Measurements from ENCODE around the gene GUCY1A1.
A peak's percentile ranks its signal among the peaks of the same experiment; 100 is the strongest.
"Not testable (repeated sequence)": the region's sequence is repeated elsewhere in the genome, so short reads cannot be mapped to it uniquely, and the experiment has no call there.

The GUCY1A1 gene

DNA sequence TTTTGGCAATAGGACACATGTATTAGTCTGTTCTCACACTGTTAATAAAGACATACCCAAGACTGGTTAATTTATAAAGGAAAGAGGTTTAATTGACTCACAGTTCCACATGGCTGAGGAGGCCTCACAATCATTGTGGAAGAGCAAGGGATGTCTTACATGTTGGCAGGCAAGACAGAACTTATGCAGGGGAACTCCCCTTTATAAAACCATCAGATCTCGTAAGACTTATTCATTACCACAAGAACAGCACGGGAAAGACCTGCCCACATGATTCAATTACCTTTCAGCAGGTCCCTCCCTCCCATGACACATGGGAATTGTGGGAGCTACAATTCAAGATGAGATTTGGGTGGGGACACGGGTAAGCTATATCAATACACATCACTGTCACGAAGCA, 15.9 kb upstream of the GUCY1A1 start:
- peak; percentile 33 for ATAC-seq
- not testable (repeated sequence) for H3K4me3 Mint-ChIP-seq, DNase-seq, H3K9me3 Mint-ChIP-seq, H3K27ac Mint-ChIP-seq, H3K4me1 Mint-ChIP-seq
- peaks cover 21% of the 10 kb centered on the region for H3K27me3 Mint-ChIP-seq

DNA sequence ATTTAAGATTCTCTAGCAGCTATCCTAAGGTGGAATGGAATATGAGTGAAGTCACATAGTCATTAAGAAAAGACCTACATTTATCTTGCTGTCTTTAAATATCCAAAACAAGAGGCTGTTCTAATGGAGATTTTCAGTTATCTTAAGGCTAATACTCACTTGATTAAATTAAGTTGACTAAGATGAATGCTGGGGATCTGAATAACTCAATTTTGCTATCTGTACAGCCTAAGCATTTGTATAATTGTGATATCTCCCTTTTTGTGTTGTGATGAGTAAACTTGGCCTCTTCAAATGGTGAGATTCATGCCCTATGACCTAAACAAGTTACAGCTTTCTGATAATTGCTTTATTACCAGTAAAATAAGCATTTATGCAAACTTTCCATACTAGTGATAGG, 13.6 kb upstream of the GUCY1A1 start:
- Mint-ChIP-seq H3K4me1 (no peaks in the 10 kb centered on the region), H3K27ac (no peak overlapping the region), H3K4me3 (no peak overlapping the region), H3K27me3 (peaks cover 27% of the 10 kb centered on the region), H3K9me3 (no peaks in the 10 kb centered on the region)
- ATAC-seq (no peak), DNase-seq (no peak)

DNA sequence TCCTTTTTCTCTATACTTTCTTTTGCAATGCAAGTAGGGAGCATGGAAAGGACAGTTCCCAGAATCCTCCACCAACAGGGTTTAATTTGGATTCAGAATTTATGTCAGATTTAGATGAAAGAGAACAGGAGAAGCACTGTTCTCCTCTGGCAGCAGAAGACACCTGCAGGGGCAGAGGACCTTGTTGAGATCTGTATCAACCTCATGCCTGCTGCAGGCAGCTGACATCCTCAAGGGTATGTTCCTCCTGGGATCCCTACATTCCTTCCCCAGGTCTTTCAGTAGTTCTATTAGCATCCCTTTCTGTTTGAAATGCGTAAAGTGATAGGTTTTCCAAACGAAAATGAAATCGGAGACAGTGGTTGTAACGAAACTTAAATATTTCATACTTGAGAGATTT, 10.6 kb upstream of the GUCY1A1 start:
- H3K27me3 Mint-ChIP-seq = peaks cover 41% of the 10 kb centered on the region
- ATAC-seq (no peak), DNase-seq (no peak)
- no peaks in the 10 kb centered on the region for H3K4me1 Mint-ChIP-seq
- no peaks in the 10 kb centered on the region for H3K9me3 Mint-ChIP-seq
- H3K27ac Mint-ChIP-seq = no peak overlapping the region
- H3K4me3 Mint-ChIP-seq = no peak overlapping the region

DNA sequence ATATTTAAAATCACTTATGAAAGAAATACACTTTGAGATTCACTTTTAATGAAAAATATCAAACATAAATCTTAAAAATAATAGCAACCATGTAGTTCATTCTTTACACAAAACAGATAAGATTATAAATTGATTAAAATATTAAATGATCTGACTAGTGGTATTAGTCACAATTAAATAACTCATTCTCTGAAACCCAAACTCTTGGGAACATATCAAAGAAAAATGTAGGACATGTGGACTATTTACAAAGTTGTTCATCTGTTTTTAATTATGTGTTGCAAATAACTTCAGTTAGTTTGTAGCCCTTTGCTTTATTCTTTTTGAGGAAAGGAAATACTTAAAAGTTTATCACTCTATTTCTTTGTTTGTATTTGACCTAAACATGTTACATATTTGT, 9.5 kb upstream of the GUCY1A1 start:
- ATAC-seq = no peak
- no peaks in the 10 kb centered on the region for H3K4me1 Mint-ChIP-seq

DNA sequence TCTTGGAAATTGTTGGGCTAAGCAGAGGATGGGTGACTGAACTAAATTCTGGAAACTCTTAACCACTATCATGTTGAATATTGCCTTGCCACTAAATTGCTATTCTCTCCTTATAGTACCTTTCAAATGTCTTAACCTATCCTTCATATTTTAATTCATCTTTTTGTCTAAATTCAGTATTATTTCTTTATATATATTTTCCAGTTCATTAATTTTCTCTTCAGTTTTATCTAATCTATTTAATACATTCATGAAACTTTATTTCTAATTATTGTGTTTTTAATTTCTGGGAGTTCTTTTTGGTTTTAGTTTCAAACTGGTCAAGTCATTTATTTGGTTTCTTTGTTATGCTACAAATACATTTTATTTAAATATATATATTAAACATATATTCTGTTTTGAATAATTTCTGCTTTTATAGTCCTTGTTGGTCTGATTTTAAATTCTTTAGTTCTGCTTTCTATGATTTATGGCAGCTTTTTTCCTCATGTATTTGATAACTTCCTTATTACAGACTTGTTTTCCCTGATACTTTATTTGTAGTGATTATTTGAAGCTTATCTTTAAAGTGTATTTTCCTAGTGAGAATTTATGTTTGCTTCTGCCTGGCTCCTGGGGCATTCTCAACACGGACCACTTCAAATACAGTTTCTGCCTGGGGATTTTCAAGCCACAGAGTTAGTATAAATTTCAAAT, 8.5 kb upstream of the GUCY1A1 start:
- Mint-ChIP-seq H3K4me1 (no peaks in the 10 kb centered on the region), H3K4me3 (no peak overlapping the region), H3K27me3 (peaks cover 40% of the 10 kb centered on the region), H3K27ac (no peak overlapping the region), H3K9me3 (no peaks in the 10 kb centered on the region)
- DNase-seq (no peak), ATAC-seq (no peak)

More for the DNA sequence above, 9.5 kb upstream of the GUCY1A1 start:
- no peak overlapping the region for H3K27ac Mint-ChIP-seq
- no peaks in the 10 kb centered on the region for H3K9me3 Mint-ChIP-seq
- H3K27me3 Mint-ChIP-seq = peaks cover 40% of the 10 kb centered on the region
- DNase-seq = no peak
- H3K4me3 Mint-ChIP-seq = no peak overlapping the region

DNA sequence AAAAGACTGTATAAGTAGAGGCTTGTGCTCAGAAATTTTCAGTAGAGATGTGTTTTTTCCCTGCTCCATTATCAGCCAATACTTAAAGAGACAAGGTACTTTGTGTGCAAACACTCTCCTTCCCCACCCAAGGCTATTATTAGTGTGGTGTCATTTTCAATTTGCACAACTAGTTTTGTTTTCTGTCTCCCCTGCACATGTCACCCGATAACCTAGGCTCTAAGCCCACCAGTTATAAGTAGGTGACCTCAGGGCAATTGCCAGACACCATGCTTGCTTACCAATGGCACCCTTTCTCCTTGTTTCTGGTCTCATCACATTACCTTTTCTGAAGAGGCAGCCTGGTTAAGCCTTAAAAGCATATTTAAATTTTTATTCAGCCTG, 8.0 kb upstream of the GUCY1A1 start:
- ATAC-seq = no peak
- no peaks in the 10 kb centered on the region for H3K4me1 Mint-ChIP-seq
- no peak overlapping the region for H3K4me3 Mint-ChIP-seq
- no peak overlapping the region for H3K27ac Mint-ChIP-seq
- no peak for DNase-seq
- H3K27me3 Mint-ChIP-seq = peaks cover 46% of the 10 kb centered on the region
- H3K9me3 Mint-ChIP-seq = no peaks in the 10 kb centered on the region

DNA sequence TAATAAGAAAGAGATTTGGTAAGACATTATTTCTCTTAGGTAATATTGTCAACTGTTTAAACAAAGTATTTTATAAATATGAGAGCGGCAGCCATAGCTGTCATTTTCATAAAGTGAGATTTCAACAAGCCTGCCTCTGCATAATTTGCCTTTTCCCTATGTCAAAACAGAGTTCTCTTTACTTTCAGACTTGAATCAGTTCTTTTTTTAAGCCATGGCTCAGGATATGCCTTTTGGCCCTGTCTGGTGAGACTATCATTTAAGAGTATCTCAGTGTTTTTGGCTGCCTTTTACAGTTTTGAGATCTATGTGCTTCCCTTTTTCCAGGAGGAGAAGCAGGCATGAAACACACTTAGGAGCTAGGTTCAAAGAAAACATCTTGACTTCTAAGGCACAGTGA, 7.5 kb upstream of the GUCY1A1 start:
- Mint-ChIP-seq H3K27me3 (peaks cover 44% of the 10 kb centered on the region), H3K9me3 (no peaks in the 10 kb centered on the region), H3K4me3 (no peak overlapping the region), H3K4me1 (no peaks in the 10 kb centered on the region), H3K27ac (no peak overlapping the region)
- ATAC-seq = no peak
- DNase-seq = no peak

DNA sequence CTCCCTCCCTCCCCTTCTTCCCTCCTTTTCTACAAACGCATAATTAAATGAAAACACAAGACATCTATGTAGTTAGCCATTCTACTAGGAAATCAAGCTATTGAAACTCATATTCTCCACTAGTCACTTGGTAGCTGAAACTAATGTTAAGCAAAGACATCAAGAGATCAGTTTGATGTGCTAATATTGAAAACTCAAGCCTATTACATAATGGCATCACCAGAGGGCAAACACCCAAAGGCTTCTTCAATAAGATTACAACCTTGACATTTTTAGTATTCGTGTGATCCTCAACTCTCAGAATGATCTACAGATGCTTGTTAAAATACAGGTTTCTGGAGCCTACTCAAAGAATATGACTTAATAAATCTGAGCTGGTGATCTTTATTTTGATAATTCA, 6.2 kb upstream of the GUCY1A1 start:
- DNase-seq (no peak), ATAC-seq (no peak)
- Mint-ChIP-seq H3K4me1 (no peaks in the 10 kb centered on the region), H3K9me3 (no peaks in the 10 kb centered on the region), H3K27ac (no peak overlapping the region), H3K4me3 (no peak overlapping the region), H3K27me3 (peaks cover 41% of the 10 kb centered on the region)

DNA sequence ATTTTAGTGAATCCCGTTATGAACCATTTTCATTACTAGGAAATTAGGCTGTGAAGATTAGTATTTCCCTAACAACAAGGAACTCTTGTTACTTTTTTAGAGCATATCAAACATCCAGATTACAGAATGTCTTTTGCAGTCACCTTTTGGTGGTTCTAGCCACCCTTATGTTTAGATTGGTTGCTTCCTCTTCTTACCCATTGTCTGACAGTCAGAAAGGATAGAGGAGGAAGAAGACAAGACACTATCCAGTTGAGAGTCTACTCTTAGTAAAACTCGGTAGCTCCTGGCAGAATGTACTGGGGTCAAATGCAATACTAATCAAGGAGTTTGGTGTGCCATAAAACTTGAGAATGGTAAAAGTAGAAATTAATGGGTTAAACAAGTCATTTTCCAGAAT, 1.6 kb upstream of the GUCY1A1 start:
- no peak overlapping the region for H3K27ac Mint-ChIP-seq
- no peak overlapping the region for H3K4me3 Mint-ChIP-seq
- DNase-seq (no peak), ATAC-seq (no peak)
- H3K4me1 Mint-ChIP-seq = peaks cover 9% of the 10 kb centered on the region
- H3K9me3 Mint-ChIP-seq = no peaks in the 10 kb centered on the region
- peaks cover 63% of the 10 kb centered on the region for H3K27me3 Mint-ChIP-seq

DNA sequence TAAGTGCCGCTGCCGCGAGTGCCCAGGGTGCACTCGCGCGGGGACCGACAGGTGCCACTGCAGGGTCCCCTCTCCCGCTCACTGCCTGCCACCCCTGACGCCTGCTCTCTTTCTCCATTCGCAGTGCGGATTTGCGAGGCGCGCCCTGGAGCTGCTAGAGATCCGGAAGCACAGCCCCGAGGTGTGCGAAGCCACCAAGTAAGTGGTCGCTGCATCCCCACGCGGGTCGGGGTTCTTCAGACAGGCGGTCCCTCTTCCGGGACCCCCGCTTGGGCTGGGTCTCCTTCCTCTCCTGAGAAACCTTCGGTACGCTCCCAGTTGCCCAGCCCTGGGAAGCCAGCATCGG, 547 bp downstream of the GUCY1A1 start:
- peak overlapping the region; percentile 82 to 89 for H3K4me3 Mint-ChIP-seq
- no peak overlapping the region for H3K27ac Mint-ChIP-seq
- H3K27me3 Mint-ChIP-seq = peaks cover 78% of the 10 kb centered on the region
- peaks cover 9% of the 10 kb centered on the region for H3K4me1 Mint-ChIP-seq
- peak in 1 of 2 donors; percentile 25 for DNase-seq
- no peaks in the 10 kb centered on the region for H3K9me3 Mint-ChIP-seq
- ATAC-seq = peak; percentile 78

DNA sequence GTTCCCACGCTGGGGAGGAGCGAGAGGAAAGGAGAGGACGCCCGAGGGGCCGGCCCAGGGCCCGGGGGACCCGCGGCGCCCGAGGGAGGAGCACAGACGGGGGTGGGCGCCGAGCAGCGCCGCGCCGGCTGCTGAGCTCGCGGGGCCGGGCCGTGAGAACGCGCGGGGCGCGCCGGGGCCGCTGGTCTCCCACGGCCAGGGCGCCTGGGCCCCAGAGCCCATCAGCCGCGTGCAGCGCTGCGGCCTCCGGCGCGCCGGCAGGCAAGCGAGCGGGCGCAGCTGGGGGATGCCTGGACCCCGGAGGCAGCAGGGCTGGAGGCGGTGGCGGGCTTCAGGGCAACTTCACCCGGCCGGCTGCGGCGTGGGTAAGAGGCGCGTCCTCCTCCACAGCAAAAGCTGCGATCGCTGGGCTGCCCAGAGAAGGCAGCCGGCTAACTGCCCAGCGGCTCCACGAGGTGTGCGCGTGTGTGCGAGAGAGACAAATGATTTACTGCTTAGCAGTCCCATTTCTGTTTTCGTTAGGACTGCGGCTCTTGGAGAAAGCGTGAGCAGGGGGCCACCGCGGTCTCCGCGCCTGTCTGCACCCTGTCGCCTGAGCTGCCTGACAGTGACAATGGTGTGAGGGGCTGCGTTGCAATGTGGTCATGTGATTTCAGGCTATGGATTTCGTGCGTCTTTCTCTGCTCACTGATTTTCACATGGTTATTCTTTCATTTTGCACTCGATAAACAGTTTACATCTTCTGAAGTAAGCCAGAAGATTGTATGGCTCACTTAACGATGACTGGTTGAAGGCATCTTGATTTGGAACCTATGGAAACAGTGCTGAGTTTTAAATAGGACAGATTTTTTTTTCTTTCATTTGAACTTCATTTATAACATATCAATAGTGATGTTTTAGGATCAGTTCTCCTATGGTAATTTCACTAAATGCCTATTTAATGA, 1.2 kb downstream of the GUCY1A1 start:
- Mint-ChIP-seq H3K4me3 (peak overlapping the region; percentile 82 to 89), H3K4me1 (peaks cover 9% of the 10 kb centered on the region), H3K9me3 (no peaks in the 10 kb centered on the region), H3K27ac (peak overlapping the region in 1 of 2 donors; percentile 40), H3K27me3 (peaks cover 80% of the 10 kb centered on the region)
- ATAC-seq (peak; percentile 74), DNase-seq (peak; percentile 11 to 36)

DNA sequence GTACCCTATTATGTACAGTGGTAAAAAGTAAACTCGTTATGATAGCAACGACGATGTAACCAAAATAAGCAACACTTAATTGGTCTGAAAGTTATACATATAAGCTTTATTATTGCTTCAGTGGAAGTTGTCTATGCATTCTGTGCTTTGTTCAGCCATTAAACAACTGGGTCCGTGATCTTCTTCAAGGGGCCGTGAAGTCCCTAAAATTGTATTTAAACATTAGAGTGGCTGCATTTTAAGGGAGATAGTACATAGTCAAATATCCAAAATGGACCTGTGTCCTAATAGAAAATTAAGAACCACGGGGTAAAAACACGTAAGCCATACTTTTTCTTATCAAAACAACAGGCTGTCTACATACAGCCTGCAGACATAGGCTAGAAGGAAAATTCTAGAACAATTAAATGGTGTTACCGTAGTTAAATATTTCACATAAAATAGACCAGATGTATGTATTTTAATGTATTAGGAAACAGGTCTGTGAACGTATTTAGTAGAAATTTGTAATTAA, 2.1 kb downstream of the GUCY1A1 start:
- Mint-ChIP-seq H3K27ac (no peak overlapping the region), H3K9me3 (no peaks in the 10 kb centered on the region), H3K4me1 (peaks cover 9% of the 10 kb centered on the region), H3K27me3 (peaks cover 79% of the 10 kb centered on the region), H3K4me3 (peak overlapping the region in 1 of 2 donors; percentile 89)
- ATAC-seq (no peak), DNase-seq (no peak)

DNA sequence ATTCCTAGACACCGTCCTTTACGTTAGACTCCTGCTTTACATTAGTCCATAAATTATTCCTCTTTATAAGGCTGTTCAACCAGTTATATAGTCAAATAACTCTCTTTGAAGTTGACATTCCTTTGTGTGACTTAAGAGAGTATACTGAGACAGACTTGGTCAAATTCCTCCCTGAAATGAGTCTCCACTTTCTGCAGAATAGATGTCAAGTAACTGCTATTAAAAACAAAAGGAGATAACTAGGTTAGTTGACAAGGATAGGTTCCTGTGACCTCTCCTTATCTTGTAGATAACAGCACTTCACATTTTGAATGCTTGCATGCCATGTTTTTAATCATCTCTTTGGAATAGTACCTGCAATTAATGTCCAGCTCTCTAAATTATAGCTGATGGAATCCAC, 5.7 kb downstream of the GUCY1A1 start:
- peaks cover under 1% of the 10 kb centered on the region for H3K4me1 Mint-ChIP-seq
- ATAC-seq = no peak

DNA sequence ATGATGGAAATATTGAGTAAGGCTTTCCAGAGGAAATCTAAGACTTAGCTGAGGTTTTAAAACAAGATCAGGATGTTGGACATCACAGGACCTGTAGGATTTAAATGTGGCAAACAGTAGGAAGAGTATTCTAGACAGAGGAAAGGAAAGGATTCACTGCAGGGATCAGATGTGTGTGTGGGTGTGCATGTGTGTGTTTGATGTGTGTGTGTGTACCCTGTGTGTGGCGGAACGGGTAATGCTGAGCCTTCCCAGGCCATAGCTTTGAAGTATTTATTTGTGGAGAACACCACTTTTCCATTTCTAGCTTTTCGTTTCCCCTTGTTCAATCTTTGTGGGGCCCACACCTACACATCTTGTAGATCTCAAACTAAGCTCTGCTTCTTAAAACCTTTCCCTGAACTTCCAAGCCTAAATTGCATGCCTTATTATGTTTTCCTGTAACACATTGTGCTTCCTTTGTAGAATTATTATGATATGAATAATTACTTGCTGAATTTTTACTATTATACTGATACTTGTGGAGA, 6.9 kb downstream of the GUCY1A1 start:
- H3K4me1 Mint-ChIP-seq = no peaks in the 10 kb centered on the region
- ATAC-seq = no peak
- H3K27ac Mint-ChIP-seq = no peak overlapping the region
- H3K9me3 Mint-ChIP-seq = no peaks in the 10 kb centered on the region
- peaks cover 60% of the 10 kb centered on the region for H3K27me3 Mint-ChIP-seq
- no peak overlapping the region for H3K4me3 Mint-ChIP-seq
- DNase-seq = no peak

More for the DNA sequence above, 5.7 kb downstream of the GUCY1A1 start:
- no peak overlapping the region for H3K27ac Mint-ChIP-seq
- H3K27me3 Mint-ChIP-seq = peaks cover 72% of the 10 kb centered on the region
- H3K4me3 Mint-ChIP-seq = no peak overlapping the region
- no peak for DNase-seq
- no peaks in the 10 kb centered on the region for H3K9me3 Mint-ChIP-seq

DNA sequence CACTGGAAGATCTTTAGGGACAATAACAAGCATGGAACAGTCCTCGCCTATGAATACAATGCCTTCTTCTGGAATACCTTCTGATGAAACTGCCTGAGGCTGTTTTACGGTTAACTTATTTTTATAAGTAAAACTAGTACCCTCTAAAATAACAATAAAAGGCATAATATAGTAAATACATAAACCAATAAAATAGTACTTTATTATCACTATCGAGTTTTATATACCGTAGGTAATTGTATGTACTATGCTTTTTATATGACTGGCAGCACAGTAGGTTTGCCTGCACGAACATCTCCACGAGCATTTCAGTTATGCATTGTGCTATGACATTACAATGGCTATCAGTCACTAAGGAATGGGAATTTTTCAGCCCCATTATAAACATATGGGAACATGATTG, 8.0 kb downstream of the GUCY1A1 start:
- Mint-ChIP-seq H3K27me3 (peaks cover 58% of the 10 kb centered on the region), H3K27ac (no peak overlapping the region), H3K4me3 (no peak overlapping the region), H3K9me3 (no peaks in the 10 kb centered on the region), H3K4me1 (no peaks in the 10 kb centered on the region)
- ATAC-seq (no peak), DNase-seq (no peak)
